Astrocyte (in vitro differentiated cells and primary cell): ENCODE data around the gene CFAP58.

Experiments
- EZH2 ChIP-seq: IDR thresholded peaks from 2 replicates; pipeline ENCODE4 v1.6.1; 2012; ENCODE audit warnings: mild to moderate bottlenecking, low read length, inconsistent platforms; ENCODE audit not compliant: insufficient read depth
- TF ChIP-seq, protein P1 (sequence below): IDR thresholded peaks from 2 replicates; pipeline ENCODE4 v1.5.1; 2011; ENCODE audit warnings: low read depth, mild to moderate bottlenecking, inconsistent platforms, low read length, moderate library complexity; ENCODE audit not compliant: insufficient read depth

GRCh38 chr10:104485632-104486031, 132.0 kb downstream of the CFAP58 start:
- TF ChIP-seq, protein P1, sequence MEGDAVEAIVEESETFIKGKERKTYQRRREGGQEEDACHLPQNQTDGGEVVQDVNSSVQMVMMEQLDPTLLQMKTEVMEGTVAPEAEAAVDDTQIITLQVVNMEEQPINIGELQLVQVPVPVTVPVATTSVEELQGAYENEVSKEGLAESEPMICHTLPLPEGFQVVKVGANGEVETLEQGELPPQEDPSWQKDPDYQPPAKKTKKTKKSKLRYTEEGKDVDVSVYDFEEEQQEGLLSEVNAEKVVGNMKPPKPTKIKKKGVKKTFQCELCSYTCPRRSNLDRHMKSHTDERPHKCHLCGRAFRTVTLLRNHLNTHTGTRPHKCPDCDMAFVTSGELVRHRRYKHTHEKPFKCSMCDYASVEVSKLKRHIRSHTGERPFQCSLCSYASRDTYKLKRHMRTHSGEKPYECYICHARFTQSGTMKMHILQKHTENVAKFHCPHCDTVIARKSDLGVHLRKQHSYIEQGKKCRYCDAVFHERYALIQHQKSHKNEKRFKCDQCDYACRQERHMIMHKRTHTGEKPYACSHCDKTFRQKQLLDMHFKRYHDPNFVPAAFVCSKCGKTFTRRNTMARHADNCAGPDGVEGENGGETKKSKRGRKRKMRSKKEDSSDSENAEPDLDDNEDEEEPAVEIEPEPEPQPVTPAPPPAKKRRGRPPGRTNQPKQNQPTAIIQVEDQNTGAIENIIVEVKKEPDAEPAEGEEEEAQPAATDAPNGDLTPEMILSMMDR: no peak
- no peak for TF ChIP-seq EZH2
